HepG2 (cell line): ENCODE results near the gene ANKFY1. TPM values are rescaled to one million over a fixed set of nuclear protein-coding genes. Genes with fewer than 3 reads are reported as not detected.

ENCODE experiments used
- AGO2 ChIP-seq: fragments of 200-400 bp; formaldehyde crosslinking; optimal IDR thresholded peaks from 2 replicates; pipeline ENCODE3; 2017; ENCODE audit warnings: mild to moderate bottlenecking, low read depth, low read length, moderate library complexity
- ARHGAP35 ChIP-seq: sonication (generic); formaldehyde crosslinking; IDR thresholded peaks from 2 replicates; pipeline ENCODE4 v1.9.0; 2022; ENCODE audit warnings: mild to moderate bottlenecking, inconsistent platforms, moderate library complexity, missing genetic modification reagents, borderline replicate concordance
- DR1 ChIP-seq: sonication (generic); formaldehyde crosslinking; IDR thresholded peaks from 2 replicates; pipeline ENCODE4 v1.8.0; 2021; ENCODE audit warnings: mild to moderate bottlenecking, missing genetic modification reagents, inconsistent platforms
- HDAC6 ChIP-seq: fragments of 200-600 bp; sonication (generic); IDR thresholded peaks from 2 replicates; pipeline ENCODE4 v1.7.0; 2017; ENCODE audit warnings: mild to moderate bottlenecking, antibody characterized with exemption, low read length, low read depth
- KLF6 ChIP-seq: IDR thresholded peaks from 2 replicates; pipeline ENCODE4 v1.8.0; 2016; ENCODE audit warnings: missing biosample characterization, missing genetic modification reagents
- MEF2D ChIP-seq: sonication (generic); formaldehyde crosslinking; IDR thresholded peaks from 2 replicates; pipeline ENCODE4 v1.5.1; 2020; ENCODE audit warnings: mild to moderate bottlenecking, missing genetic modification reagents
- RBAK ChIP-seq: sonication (generic); formaldehyde crosslinking; IDR thresholded peaks from 2 replicates; pipeline ENCODE4 v1.5.1; 2020; ENCODE audit warnings: mild to moderate bottlenecking, missing genetic modification reagents
- RFX1 ChIP-seq: fragments of 450-650 bp; IDR thresholded peaks from 2 replicates; pipeline ENCODE4 v1.6.1; 2017
- U2AF1 ChIP-seq: fragments of 200-400 bp; formaldehyde crosslinking; optimal IDR thresholded peaks from 2 replicates; pipeline ENCODE3; 2017; ENCODE audit warnings: mild to moderate bottlenecking, low read depth, low read length
- ZBTB42 ChIP-seq: sonication (generic); formaldehyde crosslinking; IDR thresholded peaks from 2 replicates; pipeline ENCODE4 v1.5.0; 2020; ENCODE audit warnings: mild to moderate bottlenecking, missing genetic modification reagents
- ZKSCAN8 ChIP-seq: IDR thresholded peaks from 2 replicates; pipeline ENCODE4 v1.6.1; 2016; ENCODE audit warnings: borderline replicate concordance, missing genetic modification reagents, missing compliant biosample characterization
- ZNF337 ChIP-seq: sonication (generic); formaldehyde crosslinking; IDR thresholded peaks from 2 replicates; pipeline ENCODE4 v1.5.1; 2020; ENCODE audit warnings: missing genetic modification reagents, low read depth, mild to moderate bottlenecking, borderline replicate concordance
- ZNF564 ChIP-seq: sonication (generic); formaldehyde crosslinking; IDR thresholded peaks from 2 replicates; pipeline ENCODE4 v1.8.1; 2023; ENCODE audit warnings: mild to moderate bottlenecking, missing genetic modification reagents
- ZNF616 ChIP-seq: sonication (generic); formaldehyde crosslinking; IDR thresholded peaks from 2 replicates; pipeline ENCODE4 v1.5.0; 2020; ENCODE audit warnings: low read depth, mild to moderate bottlenecking, missing genetic modification reagents
- ZNF652 ChIP-seq: IDR thresholded peaks from 2 replicates; pipeline ENCODE4 v1.6.1; 2016; ENCODE audit warnings: low read depth, borderline replicate concordance
- ZNF678 ChIP-seq: sonication (generic); formaldehyde crosslinking; IDR thresholded peaks from 2 replicates; pipeline ENCODE4 v1.4.0; 2020; ENCODE audit warnings: mild to moderate bottlenecking, missing genetic modification reagents
- ZNF782 ChIP-seq: sonication (generic); formaldehyde crosslinking; IDR thresholded peaks from 2 replicates; pipeline ENCODE4 v1.4.0; 2020; ENCODE audit warnings: missing genetic modification reagents, mild to moderate bottlenecking, borderline replicate concordance
- ZNF792 ChIP-seq: IDR thresholded peaks from 2 replicates; pipeline ENCODE4 v1.6.1; 2016
- polyA plus RNA-seq, 8 experiments: library from polyadenylated mRNA; depleted of rRNA in 3 of 8; stranded (reverse) in 7 of 8; unstranded in 1 of 8; fragments of >200 nt; fragmentation: Illumina TruSeq in 4 of 8; extraction: Trizol in 4 of 8; gene quantifications; 2 replicates each; pipeline versions ENCODE4 v1.2.1 to v1.2.3, GENCODE V29; 2011 to 2016; ENCODE audit warnings: low read depth in 4 of 8, missing spikeins in 1 of 8, mixed read lengths in 1 of 8; ENCODE audit not compliant: insufficient read depth in 1 of 8
- total RNA-seq, 5 experiments: library from RNA; depleted of rRNA; stranded (reverse); fragments of >200 nt; fragmentation: Illumina TruSeq; extraction: Trizol; gene quantifications; 2 replicates each; pipeline ENCODE4 v1.2.3, GENCODE V29; 2016; ENCODE audit warnings: low read depth in 1 of 5
- TF ChIP-seq, protein P1 (sequence below): IDR thresholded peaks from 2 replicates; pipeline ENCODE4 v1.6.1; 2016; ENCODE audit warnings: missing biosample characterization, missing genetic modification reagents, low read depth
- TF ChIP-seq, protein P2 (sequence below): sonication (generic); formaldehyde crosslinking; IDR thresholded peaks from 2 replicates; pipeline ENCODE4 v1.5.0; 2020; ENCODE audit warnings: mild to moderate bottlenecking, missing genetic modification reagents
- TF ChIP-seq, protein P3 (sequence below): IDR thresholded peaks from 2 replicates; pipeline ENCODE4 v1.6.1; 2016
- TF ChIP-seq, protein P4 (sequence below): sonication (generic); formaldehyde crosslinking; IDR thresholded peaks from 2 replicates; pipeline ENCODE4 v1.4.0; 2020; ENCODE audit warnings: mild to moderate bottlenecking, missing genetic modification reagents
- TF ChIP-seq, protein P5 (sequence below): sonication (generic); formaldehyde crosslinking; IDR thresholded peaks from 2 replicates; pipeline ENCODE4 v1.5.0; 2020; ENCODE audit warnings: mild to moderate bottlenecking, missing genetic modification reagents, moderate library complexity

Gene ANKFY1
- total and polyA plus RNA-seq, 2 of the 13 experiments (the other 11 are each of a cell fraction or from before 2014, with no cell fraction given): 11.9 to 16.8 TPM

DNA sequence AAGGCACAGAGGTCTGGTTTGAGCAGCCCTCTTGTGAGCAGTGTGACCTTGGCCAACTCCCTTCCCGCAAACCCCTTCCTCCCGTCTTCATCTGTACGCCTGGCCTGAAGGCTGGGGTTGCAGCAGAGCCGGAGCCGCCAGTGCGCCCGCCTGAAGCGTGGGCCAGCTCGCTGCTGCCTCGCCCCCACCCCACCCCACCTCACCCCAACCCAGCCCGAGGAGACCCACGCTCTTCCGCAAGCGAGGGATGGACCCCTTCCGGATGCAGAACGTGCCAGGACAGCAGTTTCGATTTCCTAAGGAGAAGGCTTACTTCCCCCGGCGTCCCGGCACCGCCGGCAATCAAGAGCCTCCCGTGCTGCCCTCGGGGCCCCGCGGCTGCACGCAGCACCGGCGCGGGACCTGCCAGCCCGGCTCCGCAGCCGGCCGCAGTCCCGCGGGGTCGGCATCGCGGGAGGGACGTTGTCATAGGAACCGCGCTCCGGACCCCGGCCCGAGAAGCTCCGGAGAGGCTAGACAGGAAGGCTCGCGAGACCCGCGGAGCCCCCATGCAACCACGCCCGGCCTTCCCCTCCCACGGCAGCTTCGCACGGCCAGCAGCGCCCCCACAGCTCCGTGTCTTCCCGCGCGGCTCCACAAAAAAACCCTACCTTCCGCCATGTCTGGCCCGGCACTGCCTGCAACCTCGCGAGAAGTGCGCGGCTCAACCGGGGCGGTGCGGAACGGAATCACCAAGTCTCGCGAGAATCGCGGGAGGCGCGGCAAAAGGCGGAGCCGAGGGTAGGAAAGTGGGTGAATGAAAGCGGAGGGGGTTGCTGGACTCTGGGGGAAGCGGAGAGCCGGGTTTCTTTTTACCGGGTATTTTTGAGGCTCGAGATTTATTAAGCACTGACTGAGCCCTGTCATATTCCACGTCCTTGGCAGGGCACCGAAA lies at the start of gene ANKFY1 (continued):
- TF ChIP-seq DR1 (CRISPR knock-in tag) (peak; percentile 90), ZNF792 (0 out of 2 replicates have a peak, but pooled peaks have one; percentile 28), ZKSCAN8 (CRISPR knock-in tag) (0 out of 2 replicates have a peak, but pooled peaks have one; percentile 58), RFX1 (peak; percentile 87), ARHGAP35 (CRISPR knock-in tag) (peak; percentile 66; the same call in 1 of the 2 replicates), ZNF678 (CRISPR knock-in tag) (peak; percentile 73; the same call in 1 of the 2 replicates), ZNF782 (CRISPR knock-in tag) (peak; percentile 60; the same call in 1 of the 2 replicates), RBAK (no peak), ZBTB42 (CRISPR knock-in tag) (no peak), U2AF1 (no peak), ZNF337 (CRISPR knock-in tag) (no peak), MEF2D (CRISPR knock-in tag) (peak; percentile 82), HDAC6 (no peak), ZNF616 (CRISPR knock-in tag) (no peak), KLF6 (no peak), ZNF564 (no peak), AGO2 (peak; percentile 83), ZNF652 (CRISPR knock-in tag) (no peak)
- TF ChIP-seq, protein P1, sequence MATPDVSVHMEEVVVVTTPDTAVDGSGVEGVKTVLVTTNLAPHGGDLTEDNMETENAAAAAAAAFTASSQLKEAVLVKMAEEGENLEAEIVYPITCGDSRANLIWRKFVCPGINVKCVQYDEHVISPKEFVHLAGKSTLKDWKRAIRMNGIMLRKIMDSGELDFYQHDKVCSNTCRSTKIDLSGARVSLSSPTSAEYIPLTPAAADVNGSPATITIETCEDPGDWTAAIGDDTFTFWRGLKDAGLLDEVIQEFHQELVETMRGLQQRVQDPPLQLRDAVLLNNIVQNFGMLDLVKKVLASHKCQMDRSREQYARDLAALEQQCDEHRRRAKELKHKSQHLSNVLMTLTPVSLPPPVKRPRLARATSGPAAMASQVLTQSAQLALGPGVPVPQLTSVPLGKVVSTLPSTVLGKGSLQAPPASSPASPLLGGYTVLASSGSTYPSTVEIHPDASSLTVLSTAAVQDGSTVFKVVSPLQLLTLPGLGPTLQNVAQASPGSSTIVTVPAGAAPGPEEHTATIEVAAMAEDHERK: no peak
- TF ChIP-seq, protein P2, sequence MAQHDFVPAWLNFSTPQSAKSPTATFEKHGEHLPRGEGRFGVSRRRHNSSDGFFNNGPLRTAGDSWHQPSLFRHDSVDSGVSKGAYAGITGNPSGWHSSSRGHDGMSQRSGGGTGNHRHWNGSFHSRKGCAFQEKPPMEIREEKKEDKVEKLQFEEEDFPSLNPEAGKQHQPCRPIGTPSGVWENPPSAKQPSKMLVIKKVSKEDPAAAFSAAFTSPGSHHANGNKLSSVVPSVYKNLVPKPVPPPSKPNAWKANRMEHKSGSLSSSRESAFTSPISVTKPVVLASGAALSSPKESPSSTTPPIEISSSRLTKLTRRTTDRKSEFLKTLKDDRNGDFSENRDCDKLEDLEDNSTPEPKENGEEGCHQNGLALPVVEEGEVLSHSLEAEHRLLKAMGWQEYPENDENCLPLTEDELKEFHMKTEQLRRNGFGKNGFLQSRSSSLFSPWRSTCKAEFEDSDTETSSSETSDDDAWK (CRISPR knock-in tag): no peak
- TF ChIP-seq, protein P3, sequence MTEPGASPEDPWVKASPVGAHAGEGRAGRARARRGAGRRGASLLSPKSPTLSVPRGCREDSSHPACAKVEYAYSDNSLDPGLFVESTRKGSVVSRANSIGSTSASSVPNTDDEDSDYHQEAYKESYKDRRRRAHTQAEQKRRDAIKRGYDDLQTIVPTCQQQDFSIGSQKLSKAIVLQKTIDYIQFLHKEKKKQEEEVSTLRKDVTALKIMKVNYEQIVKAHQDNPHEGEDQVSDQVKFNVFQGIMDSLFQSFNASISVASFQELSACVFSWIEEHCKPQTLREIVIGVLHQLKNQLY: no peak
- TF ChIP-seq, protein P4, sequence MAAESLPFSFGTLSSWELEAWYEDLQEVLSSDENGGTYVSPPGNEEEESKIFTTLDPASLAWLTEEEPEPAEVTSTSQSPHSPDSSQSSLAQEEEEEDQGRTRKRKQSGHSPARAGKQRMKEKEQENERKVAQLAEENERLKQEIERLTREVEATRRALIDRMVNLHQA (CRISPR knock-in tag): no peak
- TF ChIP-seq, protein P5, sequence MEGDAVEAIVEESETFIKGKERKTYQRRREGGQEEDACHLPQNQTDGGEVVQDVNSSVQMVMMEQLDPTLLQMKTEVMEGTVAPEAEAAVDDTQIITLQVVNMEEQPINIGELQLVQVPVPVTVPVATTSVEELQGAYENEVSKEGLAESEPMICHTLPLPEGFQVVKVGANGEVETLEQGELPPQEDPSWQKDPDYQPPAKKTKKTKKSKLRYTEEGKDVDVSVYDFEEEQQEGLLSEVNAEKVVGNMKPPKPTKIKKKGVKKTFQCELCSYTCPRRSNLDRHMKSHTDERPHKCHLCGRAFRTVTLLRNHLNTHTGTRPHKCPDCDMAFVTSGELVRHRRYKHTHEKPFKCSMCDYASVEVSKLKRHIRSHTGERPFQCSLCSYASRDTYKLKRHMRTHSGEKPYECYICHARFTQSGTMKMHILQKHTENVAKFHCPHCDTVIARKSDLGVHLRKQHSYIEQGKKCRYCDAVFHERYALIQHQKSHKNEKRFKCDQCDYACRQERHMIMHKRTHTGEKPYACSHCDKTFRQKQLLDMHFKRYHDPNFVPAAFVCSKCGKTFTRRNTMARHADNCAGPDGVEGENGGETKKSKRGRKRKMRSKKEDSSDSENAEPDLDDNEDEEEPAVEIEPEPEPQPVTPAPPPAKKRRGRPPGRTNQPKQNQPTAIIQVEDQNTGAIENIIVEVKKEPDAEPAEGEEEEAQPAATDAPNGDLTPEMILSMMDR (CRISPR knock-in tag): peak; percentile 58
